Neural crest cell (in vitro differentiated cells): ENCODE measurements around the gene MYBL2. TPM values are rescaled to one million over a fixed set of nuclear protein-coding genes. Genes with fewer than 3 reads are reported as not detected.

Source experiments
- DNase-seq: peaks from one replicate; pipeline ENCODE4 v3.0.0; 2021; ENCODE audit warnings: low read depth, mixed read lengths, low spot score
- H3K27ac Mint-ChIP-seq: one replicate; pipeline ENCODE4 v1.8.0; 2021; ENCODE audit warnings: mild to moderate bottlenecking, mixed read lengths; ENCODE audit not compliant: unreplicated experiment
- H3K27me3 Mint-ChIP-seq: 2 replicates; pipeline ENCODE4 v1.8.0; 2021; ENCODE audit warnings: low read depth, mild to moderate bottlenecking, mixed read lengths
- H3K36me3 Mint-ChIP-seq: 2 replicates; pipeline ENCODE4 v1.8.0; 2021; ENCODE audit warnings: low read depth, mild to moderate bottlenecking, mixed read lengths
- H3K4me1 Mint-ChIP-seq: 2 replicates; pipeline ENCODE4 v1.8.0; 2021; ENCODE audit warnings: mixed read lengths
- H3K4me3 Mint-ChIP-seq: one replicate; pipeline ENCODE4 v1.8.0; 2021; ENCODE audit warnings: mild to moderate bottlenecking, mixed read lengths
- H3K9me3 Mint-ChIP-seq: 2 replicates; pipeline ENCODE4 v1.8.0; 2021; ENCODE audit warnings: mixed read lengths
- total RNA-seq: library from RNA; stranded (reverse); gene quantifications from 2 replicates; pipeline ENCODE4 v1.2.1, GENCODE V29; 2021
- TF ChIP-seq, protein P1 (sequence below): fragments of 200-600 bp; sonication (generic); conservative IDR thresholded peaks from 2 replicates; pipeline ENCODE4 v1.5.0; 2021; ENCODE audit warnings: antibody characterized with exemption, mild to moderate bottlenecking

MYBL2 gene
- total RNA-seq, 1 donor from 2014 or later = 124 TPM

- no peak overlapping the region for H3K4me3 Mint-ChIP-seq
- no peak overlapping the region for H3K27ac Mint-ChIP-seq
- H3K27me3 Mint-ChIP-seq = no peaks in the 10 kb centered on the region
- peaks cover 4% of the 10 kb centered on the region for H3K4me1 Mint-ChIP-seq
- no peaks in the 10 kb centered on the region for H3K9me3 Mint-ChIP-seq
- TF ChIP-seq, protein P1, sequence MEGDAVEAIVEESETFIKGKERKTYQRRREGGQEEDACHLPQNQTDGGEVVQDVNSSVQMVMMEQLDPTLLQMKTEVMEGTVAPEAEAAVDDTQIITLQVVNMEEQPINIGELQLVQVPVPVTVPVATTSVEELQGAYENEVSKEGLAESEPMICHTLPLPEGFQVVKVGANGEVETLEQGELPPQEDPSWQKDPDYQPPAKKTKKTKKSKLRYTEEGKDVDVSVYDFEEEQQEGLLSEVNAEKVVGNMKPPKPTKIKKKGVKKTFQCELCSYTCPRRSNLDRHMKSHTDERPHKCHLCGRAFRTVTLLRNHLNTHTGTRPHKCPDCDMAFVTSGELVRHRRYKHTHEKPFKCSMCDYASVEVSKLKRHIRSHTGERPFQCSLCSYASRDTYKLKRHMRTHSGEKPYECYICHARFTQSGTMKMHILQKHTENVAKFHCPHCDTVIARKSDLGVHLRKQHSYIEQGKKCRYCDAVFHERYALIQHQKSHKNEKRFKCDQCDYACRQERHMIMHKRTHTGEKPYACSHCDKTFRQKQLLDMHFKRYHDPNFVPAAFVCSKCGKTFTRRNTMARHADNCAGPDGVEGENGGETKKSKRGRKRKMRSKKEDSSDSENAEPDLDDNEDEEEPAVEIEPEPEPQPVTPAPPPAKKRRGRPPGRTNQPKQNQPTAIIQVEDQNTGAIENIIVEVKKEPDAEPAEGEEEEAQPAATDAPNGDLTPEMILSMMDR = no peak
- DNase-seq = no peak
- H3K36me3 Mint-ChIP-seq = peaks cover 14% of the 10 kb centered on the region
Measured at GRCh38 chr20:43676368-43676767, 9.5 kb downstream of the MYBL2 start.

DNA sequence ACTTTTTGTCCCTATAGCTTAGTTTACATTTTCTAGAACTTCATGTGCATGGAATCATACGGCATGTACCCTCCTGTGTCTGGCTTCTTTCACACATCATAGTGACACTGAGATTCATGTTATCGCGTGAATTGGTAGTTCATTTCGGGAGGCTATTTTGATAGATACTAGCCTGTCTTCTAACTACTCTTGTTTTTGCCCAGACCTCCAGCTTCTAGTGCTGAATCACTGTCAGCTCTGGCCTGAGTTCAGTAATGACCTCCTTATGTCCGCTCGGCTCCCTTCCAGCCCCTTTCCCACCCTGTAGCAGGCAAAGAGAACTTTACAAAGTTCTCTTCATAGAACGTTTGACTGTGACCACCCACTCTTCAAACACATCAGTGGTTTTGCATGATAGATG lies 14.1 kb downstream of the MYBL2 start:
- Mint-ChIP-seq H3K36me3 (peaks cover 11% of the 10 kb centered on the region), H3K9me3 (no peaks in the 10 kb centered on the region), H3K4me3 (no peak overlapping the region), H3K27me3 (no peaks in the 10 kb centered on the region), H3K27ac (no peak overlapping the region), H3K4me1 (peaks cover 4% of the 10 kb centered on the region)
- DNase-seq = no peak
- TF ChIP-seq, protein P1 = no peak

DNA sequence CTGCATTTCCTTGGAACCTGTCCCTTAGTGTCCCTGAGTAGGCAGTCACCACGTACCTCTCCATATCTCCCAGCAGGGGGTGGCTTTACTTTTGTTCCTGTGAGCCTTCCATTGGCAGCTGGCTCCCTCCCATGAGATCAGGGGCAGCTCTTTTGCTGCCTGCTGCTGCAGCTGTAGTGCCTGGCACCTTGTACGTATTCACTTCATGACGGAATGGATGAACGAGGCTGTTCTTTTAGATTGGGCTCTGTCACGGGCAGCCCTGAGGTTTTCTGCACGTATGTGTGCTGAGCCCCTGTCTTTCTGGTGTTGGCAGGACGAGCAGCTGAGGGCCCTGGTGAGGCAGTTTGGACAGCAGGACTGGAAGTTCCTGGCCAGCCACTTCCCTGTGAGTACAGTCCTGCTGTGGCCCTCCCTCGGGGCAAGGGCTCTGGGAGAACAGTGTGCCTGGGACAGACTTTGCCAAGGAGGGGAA lies 14.6 kb downstream of the MYBL2 start:
- no peaks in the 10 kb centered on the region for H3K9me3 Mint-ChIP-seq
- H3K4me3 Mint-ChIP-seq = no peak overlapping the region
- H3K36me3 Mint-ChIP-seq = peaks cover 9% of the 10 kb centered on the region
- H3K27me3 Mint-ChIP-seq = no peaks in the 10 kb centered on the region
- no peak for DNase-seq
- TF ChIP-seq, protein P1 = peak; percentile 28
- no peak overlapping the region for H3K27ac Mint-ChIP-seq
- peaks cover 4% of the 10 kb centered on the region for H3K4me1 Mint-ChIP-seq

- TF ChIP-seq, protein P1 = no peak
- Mint-ChIP-seq H3K36me3 (peaks cover 9% of the 10 kb centered on the region), H3K4me1 (peaks cover 4% of the 10 kb centered on the region), H3K27ac (no peak overlapping the region), H3K4me3 (no peak overlapping the region), H3K27me3 (no peaks in the 10 kb centered on the region), H3K9me3 (no peaks in the 10 kb centered on the region)
- no peak for DNase-seq
Measured at GRCh38 chr20:43681991-43682410, 15.1 kb downstream of the MYBL2 start.

DNA sequence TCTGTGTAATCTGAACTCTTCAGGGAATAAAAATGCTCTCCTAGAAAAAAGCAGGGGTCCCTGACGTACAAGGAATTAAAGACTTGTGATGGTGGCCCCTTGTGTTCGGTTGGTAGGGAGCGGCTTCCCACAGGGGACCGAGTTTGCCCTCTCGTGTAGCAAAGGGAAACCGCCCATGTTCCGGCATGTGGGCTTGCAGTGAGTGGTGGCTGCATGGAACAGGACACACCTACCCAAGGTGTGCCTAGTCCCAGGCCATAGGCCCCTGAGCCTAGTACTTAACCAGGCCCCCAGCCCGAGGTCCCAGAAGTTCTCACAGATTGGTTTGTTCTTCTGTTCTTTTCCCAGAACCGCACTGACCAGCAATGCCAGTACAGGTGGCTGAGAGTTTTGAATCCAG lies 15.5 kb downstream of the MYBL2 start:
- peaks cover under 1% of the 10 kb centered on the region for H3K4me1 Mint-ChIP-seq
- no peak for DNase-seq
- no peak overlapping the region for H3K27ac Mint-ChIP-seq
- H3K9me3 Mint-ChIP-seq = no peaks in the 10 kb centered on the region
- TF ChIP-seq, protein P1 = no peak
- H3K27me3 Mint-ChIP-seq = no peaks in the 10 kb centered on the region
- H3K36me3 Mint-ChIP-seq = peaks cover 5% of the 10 kb centered on the region
- no peak overlapping the region for H3K4me3 Mint-ChIP-seq
